HL-60 (cell line): ENCODE measurements around the gene OSBPL5.
A peak's percentile ranks its signal among the peaks of the same experiment; 100 is the strongest.

Source experiments
- DNase-seq, 2 experiments: peaks; one replicate each; pipeline ENCODE4 v3.0.0-alpha.2; 2010 to 2020; ENCODE audit warnings: low read depth in 1 of 2, low spot score in 1 of 2
- H3K27ac ChIP-seq: fragments of 250-450 bp; sonication (Bioruptor Pico); replicated peaks from 2 replicates; pipeline ENCODE4 v1.5.1; 2020; ENCODE audit warnings: mild to moderate bottlenecking, moderate library complexity
- H3K27me3 ChIP-seq: fragments of 250-450 bp; sonication (Bioruptor Pico); 2 replicates; pipeline ENCODE4 v1.5.1; 2021; ENCODE audit warnings: mild to moderate bottlenecking, moderate library complexity; ENCODE audit not compliant: insufficient read depth, poor library complexity, severe bottlenecking
- H3K4me3 ChIP-seq: replicated peaks from 2 replicates; pipeline ENCODE4 v1.5.1; 2011; ENCODE audit warnings: mild to moderate bottlenecking, control low read depth, low read length; ENCODE audit not compliant: insufficient read depth
- CTCF ChIP-seq: IDR thresholded peaks from one replicate; pipeline ENCODE4 v1.5.1; 2011; ENCODE audit warnings: low read length, control low read depth, inconsistent platforms; ENCODE audit not compliant: insufficient read depth
- GABPA ChIP-seq: IDR thresholded peaks from 2 replicates; pipeline ENCODE4 v1.6.1; 2012; ENCODE audit warnings: low read depth
- POLR2AphosphoS5 ChIP-seq: IDR thresholded peaks from 2 replicates; pipeline ENCODE4 v1.6.1; 2012; ENCODE audit warnings: low read depth
- REST ChIP-seq: IDR thresholded peaks from 2 replicates; pipeline ENCODE4 v1.6.1; 2012; ENCODE audit warnings: low read depth; ENCODE audit not compliant: insufficient replicate concordance
- SPI1 ChIP-seq: IDR thresholded peaks from 2 replicates; pipeline ENCODE4 v1.6.1; 2012; ENCODE audit warnings: low read depth, mild to moderate bottlenecking, borderline replicate concordance

OSBPL5 gene

GRCh38 chr11:3126901-3127691 lies 38.0 kb downstream of the OSBPL5 start:
- Histone ChIP-seq H3K4me3 (no peak overlapping the region), H3K27ac (no peak overlapping the region), H3K27me3 (no peaks in the 10 kb centered on the region)
- DNase-seq, result no peak
- TF ChIP-seq POLR2AphosphoS5 (peak; percentile 21; the same call in 1 of the 2 replicates), REST (no peak), GABPA (no peak), SPI1 (no peak), CTCF (no peak)

GRCh38 chr11:3126207-3126865 lies 38.8 kb downstream of the OSBPL5 start:
- H3K4me3 ChIP-seq, result no peak overlapping the region
- no peak for TF ChIP-seq POLR2AphosphoS5
- H3K27ac ChIP-seq, result no peak overlapping the region
- H3K27me3 ChIP-seq, result no peaks in the 10 kb centered on the region
- DNase-seq, result no peak

- DNase-seq, result no peak
- no peak overlapping the region for H3K4me3 ChIP-seq
- TF ChIP-seq CTCF (no peak), GABPA (no peak), POLR2AphosphoS5 (no peak), REST (no peak), SPI1 (no peak)
- no peak overlapping the region for H3K27ac ChIP-seq
- H3K27me3 ChIP-seq, result no peaks in the 10 kb centered on the region
These were observed 40.3 kb downstream of the OSBPL5 start for GRCh38 chr11:3124821-3125220.

- no peak overlapping the region for H3K27ac ChIP-seq
- DNase-seq, result peak; percentile 76 to 92
- H3K27me3 ChIP-seq, result no peaks in the 10 kb centered on the region
- TF ChIP-seq POLR2AphosphoS5, result peak; percentile 79
- no peak for TF ChIP-seq CTCF
- no peak for TF ChIP-seq REST
- H3K4me3 ChIP-seq, result no peak overlapping the region
These were observed 41.1 kb downstream of the OSBPL5 start for GRCh38 chr11:3123761-3124733.
